ENCODE measurements around the gene MAGEA12.
"Not testable (repeated sequence)": the region's sequence is repeated elsewhere in the genome, so short reads cannot be mapped to it uniquely, and the experiment has no call there.

The MAGEA12 gene

GRCh38 chrX:152769549-152770289, 36.2 kb downstream of the MAGEA12 start, which contains the start of gene MAGEA6:
TSS of gene MAGEA6 (minus strand) at chrX:152769689. CDS start at chrX:152767650, 2,039 bp downstream.
- DNase-seq: not testable (repeated sequence)

DNA sequence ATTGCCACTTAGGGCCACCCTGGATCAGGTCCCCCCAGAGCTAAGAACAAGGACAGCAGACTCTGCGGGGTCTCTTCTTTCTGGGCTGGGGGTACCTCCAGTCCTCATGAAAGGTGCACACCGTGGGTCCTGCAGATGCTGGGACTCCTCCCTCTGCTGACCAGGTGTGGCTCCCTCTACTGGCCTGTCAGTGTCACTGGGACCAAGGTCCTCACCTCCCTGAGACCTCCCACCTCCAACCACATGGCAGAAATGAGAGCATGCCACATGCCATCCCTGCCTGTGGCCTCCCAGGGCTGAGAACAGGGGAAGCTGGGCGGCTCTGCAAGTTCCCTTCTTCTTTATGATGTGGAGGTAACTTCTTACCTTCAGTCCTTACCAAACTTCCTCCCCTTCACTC, 53.5 kb downstream of the MAGEA12 start:
- DNase-seq: not testable (repeated sequence)
